HG03442 (cell line): ENCODE data around the gene IFITM10.

Experiments used
- ATAC-seq: cut with Tn5 transposase; IDR thresholded peaks from one replicate; pipeline ENCODE4 v1.9.1; 2021; ENCODE audit warnings: mild to moderate bottlenecking, moderate library complexity; ENCODE audit not compliant: unreplicated experiment

IFITM10 gene

DNA sequence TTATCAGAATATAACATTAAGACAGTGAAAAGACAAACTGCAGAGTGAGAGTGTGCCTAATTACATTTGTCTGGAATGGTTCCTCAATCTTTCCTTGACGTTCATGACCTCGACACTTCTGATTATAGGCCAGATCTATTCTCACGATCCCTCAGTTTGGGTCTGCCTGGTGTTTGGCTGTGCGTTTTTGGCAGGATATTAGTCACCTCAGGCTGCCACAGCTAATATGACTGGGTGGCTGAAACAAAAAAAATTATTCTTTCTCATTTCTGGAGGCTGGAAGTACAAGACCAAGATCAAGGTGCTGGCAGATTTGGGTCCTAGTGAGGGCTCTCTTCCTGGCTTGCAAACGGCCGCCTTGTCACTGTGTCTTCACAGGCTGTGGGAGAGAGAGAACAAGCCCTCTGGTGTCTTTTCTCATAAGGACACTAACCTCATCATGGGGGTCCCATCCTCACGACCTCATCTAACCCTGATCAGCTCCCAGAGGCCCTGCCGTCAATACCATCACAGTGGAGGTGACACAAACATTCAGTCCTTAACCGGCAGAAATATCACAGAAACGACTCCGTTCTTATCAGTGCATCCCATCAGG lies 23.2 kb downstream of the IFITM10 start:
- ATAC-seq, result no peak

DNA sequence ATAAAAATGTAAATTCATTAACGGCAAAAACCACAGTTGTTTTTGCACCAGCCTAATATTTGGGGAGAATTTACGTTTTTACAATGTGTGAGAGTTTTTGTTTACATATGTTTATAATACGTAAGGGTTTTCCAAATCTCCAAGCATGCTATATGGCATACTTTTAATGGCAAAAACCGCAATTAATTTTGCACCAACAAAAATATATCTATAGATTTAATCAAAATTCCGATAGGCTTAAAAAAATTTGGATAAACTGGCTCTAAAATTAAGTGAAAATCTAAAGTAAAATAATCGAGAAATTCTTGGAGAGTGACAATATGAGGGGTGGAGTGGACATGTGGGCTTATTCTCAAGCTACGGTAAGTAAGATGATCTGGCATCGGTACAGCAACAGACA lies 30.6 kb downstream of the IFITM10 start:
- no peak for ATAC-seq

DNA sequence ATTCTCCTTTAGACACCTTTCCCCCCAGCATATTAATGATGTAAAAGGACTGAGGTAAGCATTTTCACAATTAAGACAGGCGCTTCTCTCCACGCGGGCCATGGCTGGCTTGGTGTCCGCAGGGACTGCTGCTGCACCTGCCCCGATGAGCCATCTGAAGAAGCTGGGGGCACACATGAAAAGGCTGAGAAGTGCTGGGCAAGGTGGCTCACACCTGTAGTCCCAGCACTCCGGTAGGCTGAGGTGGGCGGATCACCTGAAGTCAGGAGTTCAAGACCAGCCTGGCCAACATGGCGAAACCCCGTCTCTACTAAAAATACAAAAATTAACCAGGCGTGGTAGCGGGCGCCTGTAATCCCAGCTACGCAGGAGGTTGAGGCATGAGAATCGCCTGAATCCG lies 32.1 kb downstream of the IFITM10 start:
- ATAC-seq, result no peak

DNA sequence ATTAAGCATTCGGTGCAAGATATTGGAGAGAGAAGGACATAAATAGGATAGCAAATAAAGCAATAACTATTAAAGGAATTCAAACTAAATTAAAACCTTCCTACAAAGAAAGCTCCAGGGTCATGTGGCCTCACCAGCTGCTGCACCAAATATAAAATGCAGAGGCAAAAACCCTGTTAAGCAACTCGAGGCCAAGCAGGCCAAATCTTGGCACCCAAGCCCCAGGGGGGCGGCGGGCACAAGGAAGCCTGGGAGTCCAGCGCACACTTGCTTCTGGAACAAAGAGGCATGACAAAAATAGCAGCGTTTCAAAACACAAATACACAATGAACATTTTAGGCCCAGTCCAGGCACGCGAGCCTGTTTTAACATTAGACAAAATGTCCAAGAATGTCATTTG lies 32.6 kb downstream of the IFITM10 start:
- ATAC-seq, result no peak

DNA sequence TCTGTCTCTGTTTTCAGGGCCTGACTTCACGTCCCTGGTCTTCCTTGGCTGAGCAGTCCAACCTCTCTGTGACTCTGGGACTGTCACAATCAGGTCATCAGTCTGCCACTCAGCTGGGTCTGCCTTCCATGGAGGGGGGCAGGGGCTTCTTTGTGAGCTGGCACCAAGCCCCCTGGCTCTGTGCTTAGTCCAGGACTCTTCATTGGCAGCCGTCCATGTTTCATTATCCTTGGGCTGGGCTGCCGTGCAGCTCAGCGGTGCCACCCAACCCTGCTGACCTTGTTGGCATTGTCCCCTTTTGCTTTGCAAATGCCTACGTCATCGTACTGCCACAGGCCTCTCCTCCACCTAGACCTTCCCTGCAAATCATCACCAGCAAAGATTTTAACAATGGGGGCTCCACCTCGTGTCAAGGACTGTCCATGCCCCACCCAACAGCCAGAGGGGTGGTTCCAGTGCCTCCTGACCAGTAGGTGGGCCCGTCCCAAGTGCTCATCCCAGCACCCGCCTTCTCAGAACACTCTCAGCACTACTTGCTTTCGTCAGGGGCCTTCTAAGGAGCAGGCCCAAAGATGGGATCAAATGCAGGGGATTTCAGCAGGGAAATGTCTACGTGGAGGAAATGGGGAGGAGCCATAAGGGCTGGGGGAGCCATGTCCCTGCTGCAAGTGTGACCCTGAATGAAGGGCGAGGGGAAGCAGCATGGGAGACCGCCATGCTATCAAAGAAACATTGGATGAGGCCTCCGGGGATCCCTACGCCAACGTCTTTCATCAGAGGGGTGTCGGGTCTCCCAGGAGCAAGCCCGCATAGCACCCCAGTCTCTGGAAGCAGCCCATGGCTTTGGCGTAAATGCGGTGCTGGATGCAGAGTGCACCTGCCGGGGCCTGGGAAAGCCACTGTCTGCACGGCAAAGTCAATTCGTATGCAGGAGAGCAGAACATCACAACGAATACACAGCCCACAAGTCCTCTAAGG lies 35.2 kb downstream of the IFITM10 start:
- no peak for ATAC-seq

DNA sequence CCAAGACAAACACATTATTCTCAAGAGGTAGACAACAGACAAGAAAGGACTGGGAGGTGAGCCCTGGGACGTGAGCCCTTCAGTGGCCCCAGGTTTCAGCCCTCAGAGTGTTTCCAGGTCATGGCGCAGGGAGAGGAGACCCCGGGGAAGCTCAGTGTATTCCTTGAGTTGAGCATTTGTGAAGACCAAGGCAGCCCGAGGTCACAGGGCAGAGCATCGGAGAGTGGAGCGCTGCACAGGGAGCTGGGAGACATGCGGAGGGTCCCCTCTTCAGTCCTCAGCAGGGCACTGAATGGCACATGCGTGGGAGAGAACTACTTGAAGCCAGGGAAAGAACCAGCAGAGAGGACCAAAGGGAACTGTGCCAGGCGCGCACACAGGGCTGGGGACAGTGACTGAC lies 41.7 kb downstream of the IFITM10 start:
- ATAC-seq, result no peak

DNA sequence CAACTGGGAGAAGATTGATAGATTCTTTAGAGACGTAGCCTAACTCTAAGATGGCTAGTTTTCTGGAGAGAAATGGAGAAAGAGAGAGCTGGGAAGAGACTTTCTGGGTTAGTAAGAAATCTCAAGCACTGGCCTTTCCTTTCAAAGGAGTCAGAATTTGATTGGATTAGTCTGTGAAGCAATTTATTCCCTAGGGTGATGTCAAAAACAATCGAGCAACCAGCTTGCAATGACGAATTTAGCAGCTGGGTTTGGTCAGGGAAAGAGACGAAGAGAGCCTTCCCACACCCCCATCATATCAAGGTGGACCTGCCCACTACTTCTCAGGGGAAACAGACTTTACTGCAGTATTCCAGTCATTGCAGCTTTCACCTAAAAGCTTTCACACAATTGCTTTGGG lies 42.6 kb downstream of the IFITM10 start:
- no peak for ATAC-seq

DNA sequence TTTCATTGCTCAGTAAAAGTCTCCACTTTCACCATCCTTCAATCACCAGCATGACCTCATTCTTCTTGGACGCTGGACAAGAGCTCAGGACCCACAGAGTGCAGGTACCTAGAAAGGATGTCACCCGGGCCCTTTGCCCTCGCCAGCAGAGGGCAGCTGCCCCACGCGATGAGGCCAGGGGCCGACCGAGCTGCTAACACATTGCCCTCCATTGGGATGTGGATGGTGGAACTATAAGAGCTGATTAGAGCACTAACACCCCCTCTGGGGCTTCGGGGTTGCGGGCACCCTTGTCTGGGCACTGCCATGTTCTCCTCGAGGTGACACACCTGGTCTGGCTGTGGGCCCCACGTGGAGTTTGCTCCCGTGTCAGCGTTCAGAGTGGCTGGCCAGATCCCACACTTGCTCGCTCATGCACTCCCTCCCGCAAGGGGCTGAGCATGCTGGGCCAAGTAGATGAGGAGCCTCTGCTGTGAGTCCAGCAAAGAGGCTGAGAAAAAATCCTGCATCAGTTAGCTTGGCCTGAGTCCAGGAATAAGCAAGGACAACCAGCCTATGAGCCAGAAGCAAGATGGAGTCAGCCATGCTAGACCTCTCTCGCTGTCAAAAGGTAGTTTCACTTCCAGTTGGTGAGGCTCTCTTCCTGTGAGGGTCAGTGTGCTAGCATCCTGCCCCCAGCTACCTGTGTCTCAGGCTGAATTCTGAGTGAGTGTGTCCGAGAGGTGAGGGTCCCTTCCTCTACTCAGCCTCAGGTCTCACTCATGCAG lies 43.6 kb downstream of the IFITM10 start:
- ATAC-seq, result no peak

DNA sequence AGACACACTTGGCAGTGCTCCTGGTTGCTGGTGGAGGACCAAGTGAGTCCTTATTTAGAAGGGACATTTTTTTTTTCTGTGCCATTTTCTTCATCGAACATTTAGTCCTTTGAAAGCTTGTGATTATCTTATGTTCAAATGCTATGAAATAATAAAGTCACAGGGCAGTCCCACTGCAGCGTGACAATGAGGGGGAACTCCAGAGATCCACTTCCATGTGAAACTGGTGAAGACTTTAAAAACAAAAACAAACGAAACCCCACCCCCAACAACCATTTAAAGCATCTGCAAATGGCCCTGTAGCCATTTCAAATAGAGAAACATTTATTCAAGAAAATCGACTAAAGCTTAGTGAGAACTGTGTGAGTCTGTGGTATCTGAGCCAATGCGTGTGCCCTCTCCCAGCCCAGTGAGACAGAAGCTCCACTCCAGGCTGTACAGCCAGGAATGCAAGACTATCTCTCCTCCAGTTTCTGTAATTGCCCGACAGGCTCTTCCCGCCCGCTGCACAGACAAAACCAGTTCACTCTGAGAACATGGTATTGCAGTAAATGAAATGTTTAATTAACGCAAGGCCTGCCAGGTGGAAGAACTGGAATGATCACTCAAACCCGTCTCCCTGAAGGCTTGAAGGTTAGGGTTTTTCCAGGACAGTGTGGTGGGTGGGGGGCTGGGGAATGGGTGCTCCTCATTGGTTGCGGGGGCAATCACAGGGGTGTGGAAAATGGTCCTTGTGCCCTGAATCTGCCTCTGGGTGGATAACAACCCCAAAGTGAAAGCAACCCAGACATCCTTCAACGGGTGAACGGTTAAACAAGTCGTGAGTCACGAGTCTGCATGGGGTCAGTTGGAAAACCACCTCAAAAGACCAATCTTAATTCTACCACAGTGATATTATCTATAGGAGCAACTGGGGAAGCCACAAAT lies 45.0 kb downstream of the IFITM10 start:
- no peak for ATAC-seq

DNA sequence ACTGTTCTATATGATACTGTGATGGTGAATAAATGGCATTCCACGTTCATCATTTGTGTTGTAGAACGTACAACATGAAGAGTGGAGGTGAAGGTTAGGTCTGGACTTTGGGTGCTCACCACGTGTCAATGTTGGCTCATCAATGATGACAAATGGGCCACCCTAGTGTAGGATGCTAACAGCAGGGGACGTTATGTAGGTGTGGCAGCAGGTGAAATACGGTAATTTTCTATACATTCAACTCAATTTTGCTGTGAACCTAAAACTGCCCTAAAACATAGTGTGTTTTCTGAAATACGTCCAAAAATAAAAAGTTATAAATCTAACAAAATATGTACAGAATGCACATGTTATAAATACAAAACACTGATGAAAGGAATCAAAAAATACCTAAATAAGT lies 47.2 kb downstream of the IFITM10 start:
- no peak for ATAC-seq

DNA sequence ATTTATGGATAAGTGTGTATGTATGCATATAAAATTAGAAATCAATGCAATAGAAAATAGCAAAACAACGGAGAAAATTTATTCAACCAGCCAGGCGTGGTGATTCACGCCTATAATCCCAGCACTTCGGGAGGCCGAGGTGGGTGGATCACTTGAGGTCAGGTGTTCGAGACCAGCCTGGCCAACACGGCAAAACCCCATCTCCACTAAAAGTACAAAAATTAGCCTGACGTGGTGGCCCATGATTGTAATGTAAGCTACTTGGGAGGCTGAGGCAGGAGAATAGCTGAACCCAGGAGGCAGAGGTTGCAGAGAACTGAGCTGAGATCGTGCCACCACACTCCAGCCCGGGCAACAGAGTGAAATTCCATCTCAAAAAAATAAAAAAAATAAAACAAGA lies 47.9 kb downstream of the IFITM10 start:
- ATAC-seq, result no peak

DNA sequence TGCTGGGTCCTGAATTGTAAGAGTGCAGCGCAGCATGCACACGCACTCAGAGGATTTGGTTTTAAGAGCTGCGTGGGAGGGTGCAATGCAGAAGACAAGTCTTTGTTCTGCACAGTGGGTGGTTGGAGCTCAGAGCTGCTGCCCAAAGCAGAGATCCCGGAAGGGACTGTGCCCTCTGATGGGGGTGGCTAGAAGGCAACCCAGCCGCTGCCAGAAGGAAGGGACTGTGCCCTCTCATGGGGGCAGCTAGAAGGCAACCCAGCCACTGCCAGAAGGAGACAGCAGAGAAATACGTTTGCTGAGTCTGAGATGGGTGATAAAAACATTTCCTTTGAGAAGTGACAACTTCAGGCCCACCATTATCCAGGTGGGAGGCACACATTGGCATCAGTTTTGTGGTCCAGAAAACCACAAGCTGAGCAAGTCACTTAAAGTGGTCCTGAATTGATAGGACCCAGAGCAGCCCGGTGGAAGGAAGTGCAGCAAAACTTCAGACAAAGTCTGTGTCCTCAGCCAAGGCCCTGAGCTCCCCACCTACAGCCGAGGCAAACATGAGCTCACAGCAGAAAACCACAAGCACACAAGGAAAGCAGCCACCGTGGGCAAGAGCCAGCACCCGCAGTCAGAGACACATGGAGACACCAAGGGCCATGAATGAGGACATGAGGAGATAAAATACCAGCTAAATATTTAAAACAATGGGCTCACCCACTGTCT lies 49.1 kb downstream of the IFITM10 start:
- no peak for ATAC-seq

DNA sequence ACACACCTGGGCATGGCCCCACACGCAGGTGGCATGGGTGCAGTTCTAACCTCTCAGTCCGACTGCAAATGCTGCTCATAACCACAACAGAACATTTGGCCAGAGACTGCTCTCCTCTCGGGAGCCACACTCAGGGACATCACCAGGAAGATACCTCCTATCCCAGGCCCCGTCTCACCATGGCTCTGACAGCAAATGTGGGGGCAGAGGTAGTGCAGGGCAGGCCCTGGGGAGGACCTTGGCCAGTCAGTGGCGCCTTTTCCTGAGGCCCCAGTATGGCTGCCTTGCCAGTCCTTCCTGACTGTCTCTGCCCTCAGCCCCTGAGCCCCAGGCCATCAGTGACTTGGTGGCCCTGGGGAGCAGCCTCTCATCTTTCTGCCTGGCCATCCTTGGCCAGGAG lies 50.6 kb downstream of the IFITM10 start:
- no peak for ATAC-seq

DNA sequence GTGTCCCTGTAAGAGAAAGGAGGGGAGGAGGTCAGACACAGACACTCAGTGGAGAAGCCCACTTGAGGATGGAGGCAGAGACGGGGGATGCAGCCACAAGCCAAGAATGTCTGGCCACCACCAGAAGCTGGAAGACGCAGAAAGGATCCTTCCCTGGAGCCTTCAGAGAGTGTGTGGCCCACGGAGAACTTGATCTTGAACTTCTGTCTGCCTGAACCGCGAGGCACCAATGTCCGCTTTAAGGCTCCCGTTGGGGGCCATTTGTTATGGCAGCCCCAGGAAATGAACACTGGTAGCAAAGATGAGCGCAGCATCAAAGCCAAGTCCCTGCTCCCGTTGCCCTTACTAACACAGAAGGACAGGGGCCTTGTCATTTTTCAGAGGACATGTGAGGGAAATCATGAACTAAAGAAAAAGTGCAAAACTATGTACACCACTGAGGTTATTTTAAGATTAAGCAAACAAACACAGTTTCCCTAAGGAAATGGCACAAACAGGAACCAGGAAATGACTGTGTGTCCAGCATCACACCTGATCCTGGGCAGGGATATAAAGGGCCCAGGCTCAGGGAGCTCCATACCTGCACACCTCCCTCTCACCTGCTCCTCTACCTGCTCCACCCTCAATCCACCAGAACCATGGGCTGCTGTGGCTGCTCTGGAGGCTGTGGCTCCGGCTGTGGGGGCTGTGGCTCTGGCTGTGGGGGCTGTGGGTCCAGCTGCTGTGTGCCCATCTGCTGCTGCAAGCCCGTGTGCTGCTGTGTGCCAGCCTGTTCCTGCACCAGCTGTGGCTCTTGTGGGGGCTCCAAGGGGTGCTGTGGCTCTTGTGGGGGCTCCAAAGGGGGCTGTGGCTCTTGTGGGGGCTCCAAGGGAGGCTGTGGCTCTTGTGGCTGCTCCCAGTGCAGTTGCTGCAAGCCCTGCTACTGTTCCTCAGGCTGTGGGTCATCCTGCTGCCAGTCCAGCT lies 53.5 kb downstream of the IFITM10 start, which contains the start of gene KRTAP5-6:
TSS of gene KRTAP5-6 (plus strand) at position 588 of the 963 bp plus-strand sequence. CDS start at position 639, 51 bp downstream.
- no peak for ATAC-seq

DNA sequence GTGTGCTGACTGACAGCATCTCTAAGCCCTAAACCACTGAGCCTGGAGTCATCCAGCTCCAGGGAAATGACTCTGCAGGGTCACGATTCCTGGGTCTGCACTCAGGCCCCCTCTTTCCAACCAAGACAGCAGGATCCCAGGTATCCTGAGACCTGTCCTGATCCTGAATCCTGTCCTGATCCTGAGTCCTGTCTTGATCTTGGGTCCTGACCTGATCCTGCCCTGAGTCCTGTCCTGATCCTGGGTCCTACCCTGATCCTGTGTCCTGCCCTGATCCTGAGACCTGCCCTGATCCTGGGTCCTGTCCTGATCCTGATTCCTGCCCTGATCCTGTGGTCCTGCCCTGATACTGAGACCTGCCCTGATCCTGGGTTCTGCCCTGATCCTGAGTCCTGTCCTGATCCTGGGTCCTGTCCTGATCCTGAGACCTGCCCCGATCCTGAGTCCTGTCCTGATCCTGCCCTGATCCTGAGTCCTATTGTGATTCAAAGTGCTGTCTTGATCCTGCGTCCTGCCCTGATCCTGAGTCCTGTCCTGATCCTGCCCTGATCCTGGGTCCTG lies 54.8 kb downstream of the IFITM10 start:
- ATAC-seq, result no peak

DNA sequence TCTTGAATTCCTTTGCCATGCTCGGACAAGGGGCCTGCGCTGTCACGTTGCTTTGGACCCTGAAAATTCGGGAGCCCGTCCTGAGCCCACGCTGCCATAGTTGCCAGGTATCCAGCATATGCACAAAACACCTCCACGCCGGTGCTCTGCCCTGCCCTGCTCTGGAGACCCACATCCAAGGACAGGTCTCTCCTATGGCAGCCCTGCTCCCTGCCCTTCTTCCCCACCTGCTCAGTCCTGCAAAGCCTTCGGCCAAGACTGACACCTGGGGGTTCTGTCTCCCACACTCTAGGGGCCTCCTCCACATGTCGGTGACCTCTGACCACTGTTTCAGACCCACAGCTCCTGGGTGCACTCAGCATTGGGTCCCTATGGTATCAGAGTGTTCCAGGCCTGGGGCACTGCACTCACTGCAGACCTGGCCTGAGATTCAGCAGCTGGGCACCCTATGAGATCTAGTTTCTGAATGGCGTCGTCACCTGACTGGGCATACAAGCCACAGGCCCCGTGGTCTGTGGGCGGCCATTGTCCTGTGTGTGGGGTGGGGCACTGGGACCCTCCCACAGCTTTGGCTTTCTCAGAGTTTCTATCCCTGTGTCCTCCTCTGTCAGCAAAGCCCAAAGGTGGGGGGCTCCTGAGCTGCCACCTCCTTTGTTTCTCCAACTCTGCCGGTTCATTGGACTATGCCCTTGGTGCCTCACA lies 55.4 kb downstream of the IFITM10 start:
- no peak for ATAC-seq

DNA sequence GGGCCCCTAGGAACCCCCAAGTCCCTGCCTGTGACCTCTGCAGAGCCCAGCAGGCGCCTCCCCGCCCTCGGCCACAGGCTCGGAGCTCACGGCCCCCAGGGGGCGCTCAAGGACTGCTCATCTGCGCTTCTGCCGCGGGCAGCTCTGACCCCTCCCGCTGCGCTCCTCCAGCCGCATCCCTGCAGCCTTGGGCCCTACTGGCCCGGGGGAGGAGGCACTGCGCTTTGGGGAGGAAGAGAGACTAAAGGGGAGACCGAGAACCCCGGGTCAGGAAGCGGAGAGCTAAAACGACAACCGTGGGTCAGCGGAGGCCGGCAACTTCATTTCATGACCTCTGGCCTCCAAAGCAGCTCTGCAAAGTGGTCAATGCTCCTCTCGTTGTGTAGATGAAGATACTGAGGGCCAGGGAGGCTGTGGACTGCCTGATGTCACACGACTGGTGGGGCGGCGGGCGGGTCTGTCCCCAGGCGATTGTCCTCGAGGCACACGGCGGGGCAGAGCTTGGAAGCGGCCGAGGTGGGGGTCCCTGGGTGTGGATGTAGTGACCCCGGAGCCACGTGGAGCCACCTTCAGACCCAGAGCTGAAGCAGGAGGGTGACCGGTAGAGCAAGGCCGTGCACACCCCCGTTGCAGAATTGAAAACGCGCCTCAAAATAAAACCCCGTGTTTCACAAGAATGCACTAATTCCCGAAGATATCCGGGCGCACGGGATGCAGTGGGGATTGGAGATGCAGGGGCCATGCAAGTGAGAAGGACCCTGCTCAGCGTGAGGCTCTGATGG lies 56.1 kb downstream of the IFITM10 start:
- no peak for ATAC-seq
